GF-D8 (cell line): ENCODE results near the gene SEMA6A.

ENCODE experiments used
- DNase-seq: peaks from one replicate; lab custom pipeline; 2025; lab: John Stamatoyannopoulos, UW

The SEMA6A gene

GRCh38 chr5:116575326-116576052 lies 866 bp upstream of the SEMA6A start:
- DNase-seq, result no peak

GRCh38 chr5:116573702-116574366 lies 789 bp downstream of the SEMA6A start:
- no peak for DNase-seq

GRCh38 chr5:116573279-116573701 lies 1.3 kb downstream of the SEMA6A start:
- no peak for DNase-seq

- DNase-seq, result no peak
Measured at GRCh38 chr5:116572350-116573278, 2.0 kb downstream of the SEMA6A start.

GRCh38 chr5:116571568-116572349 lies 2.9 kb downstream of the SEMA6A start:
- DNase-seq, result no peak

GRCh38 chr5:116569999-116570398 lies 4.6 kb downstream of the SEMA6A start:
- DNase-seq, result no peak

- DNase-seq, result no peak
Measured at GRCh38 chr5:116567106-116567505, 7.5 kb downstream of the SEMA6A start.

- no peak for DNase-seq
Measured at GRCh38 chr5:116566251-116566650, 8.4 kb downstream of the SEMA6A start.

GRCh38 chr5:116564756-116565490 lies 9.7 kb downstream of the SEMA6A start:
- no peak for DNase-seq

- no peak for DNase-seq
Measured at GRCh38 chr5:116564312-116564711, 10.3 kb downstream of the SEMA6A start.

GRCh38 chr5:116563736-116564308 lies 10.8 kb downstream of the SEMA6A start:
- DNase-seq, result no peak

- no peak for DNase-seq
Measured at GRCh38 chr5:116562669-116563068, 12.0 kb downstream of the SEMA6A start.

GRCh38 chr5:116561658-116562057 lies 13.0 kb downstream of the SEMA6A start:
- no peak for DNase-seq

- DNase-seq, result no peak
Measured at GRCh38 chr5:116559673-116560164, 14.9 kb downstream of the SEMA6A start.

GRCh38 chr5:116559239-116559638 lies 15.4 kb downstream of the SEMA6A start:
- DNase-seq, result no peak

- no peak for DNase-seq
Measured at GRCh38 chr5:116557669-116558271, 16.9 kb downstream of the SEMA6A start.

GRCh38 chr5:116554764-116555163 lies 19.9 kb downstream of the SEMA6A start:
- DNase-seq, result no peak

- DNase-seq, result no peak
Measured at GRCh38 chr5:116553366-116553765, 21.3 kb downstream of the SEMA6A start.

- DNase-seq, result no peak
Measured at GRCh38 chr5:116550082-116550481, 24.5 kb downstream of the SEMA6A start.

GRCh38 chr5:116546743-116547124 lies 27.9 kb downstream of the SEMA6A start:
- DNase-seq, result no peak
